Nephron progenitor cell (in vitro differentiated cells): ENCODE results near the gene PRKAR2A.

Source experiments
- DNase-seq: peaks from one replicate; pipeline ENCODE4 v3.0.0; 2021
- H3K27ac Mint-ChIP-seq: 2 replicates; pipeline ENCODE4 v1.8.0; 2021; ENCODE audit warnings: mild to moderate bottlenecking, moderate library complexity, mixed read lengths
- H3K27me3 Mint-ChIP-seq: 2 replicates; pipeline ENCODE4 v1.8.0; 2021; ENCODE audit warnings: mild to moderate bottlenecking, low read depth, mixed read lengths; ENCODE audit not compliant: poor library complexity
- H3K36me3 Mint-ChIP-seq: 2 replicates; pipeline ENCODE4 v1.8.0; 2021; ENCODE audit warnings: low read depth, mixed read lengths
- H3K4me1 Mint-ChIP-seq: 2 replicates; pipeline ENCODE4 v1.8.0; 2021; ENCODE audit warnings: mixed read lengths
- H3K4me3 Mint-ChIP-seq: 2 replicates; pipeline ENCODE4 v1.8.0; 2021; ENCODE audit warnings: mild to moderate bottlenecking, moderate library complexity, mixed read lengths
- H3K9me3 Mint-ChIP-seq: 2 replicates; pipeline ENCODE4 v1.8.0; 2021; ENCODE audit warnings: mild to moderate bottlenecking, moderate library complexity, mixed read lengths
- CTCF ChIP-seq: fragments of 200-600 bp; sonication (generic); IDR thresholded peaks from 2 replicates; pipeline ENCODE4 v1.5.0; 2021; ENCODE audit warnings: antibody characterized with exemption

PRKAR2A gene

GRCh38 chr3:48759071-48759470 lies 88.6 kb downstream of the PRKAR2A start:
- Mint-ChIP-seq H3K36me3 (peaks cover 7% of the 10 kb centered on the region), H3K27me3 (no peaks in the 10 kb centered on the region), H3K9me3 (no peaks in the 10 kb centered on the region), H3K4me1 (no peaks in the 10 kb centered on the region), H3K27ac (no peak overlapping the region), H3K4me3 (no peak overlapping the region)
- DNase-seq, result no peak
- TF ChIP-seq CTCF, result no peak

- no peak for DNase-seq
Measured at GRCh38 chr3:48756640-48757039, 91.0 kb downstream of the PRKAR2A start.

GRCh38 chr3:48750856-48751255 lies 96.8 kb downstream of the PRKAR2A start:
- DNase-seq, result no peak
- Mint-ChIP-seq H3K27me3 (no peaks in the 10 kb centered on the region), H3K9me3 (peaks cover 2% of the 10 kb centered on the region), H3K4me3 (no peak overlapping the region), H3K4me1 (peaks cover 22% of the 10 kb centered on the region), H3K36me3 (peaks cover 10% of the 10 kb centered on the region), H3K27ac (no peak overlapping the region)
- no peak for TF ChIP-seq CTCF

More at GRCh38 chr3:48756640-48757039, 91.0 kb downstream of the PRKAR2A start:
- no peak for TF ChIP-seq CTCF
- no peaks in the 10 kb centered on the region for H3K4me1 Mint-ChIP-seq
- no peaks in the 10 kb centered on the region for H3K27me3 Mint-ChIP-seq
- no peaks in the 10 kb centered on the region for H3K9me3 Mint-ChIP-seq
- peaks cover 6% of the 10 kb centered on the region for H3K36me3 Mint-ChIP-seq
- H3K4me3 Mint-ChIP-seq, result no peak overlapping the region
- H3K27ac Mint-ChIP-seq, result no peak overlapping the region

GRCh38 chr3:48748754-48749153 lies 98.9 kb downstream of the PRKAR2A start:
- no peak for DNase-seq
- H3K36me3 Mint-ChIP-seq, result peaks cover 13% of the 10 kb centered on the region
- no peak for TF ChIP-seq CTCF
- H3K9me3 Mint-ChIP-seq, result peaks cover 4% of the 10 kb centered on the region
- no peaks in the 10 kb centered on the region for H3K27me3 Mint-ChIP-seq
- peaks cover 22% of the 10 kb centered on the region for H3K4me1 Mint-ChIP-seq
- H3K4me3 Mint-ChIP-seq, result no peak overlapping the region
- H3K27ac Mint-ChIP-seq, result no peak overlapping the region

GRCh38 chr3:48747706-48748105 lies 100.0 kb downstream of the PRKAR2A start:
- peak overlapping the region; percentile 86 for H3K27ac Mint-ChIP-seq
- H3K4me1 Mint-ChIP-seq, result peaks cover 22% of the 10 kb centered on the region
- H3K9me3 Mint-ChIP-seq, result peaks cover 4% of the 10 kb centered on the region
- H3K4me3 Mint-ChIP-seq, result no peak overlapping the region
- DNase-seq, result no peak
- TF ChIP-seq CTCF, result no peak
- H3K27me3 Mint-ChIP-seq, result no peaks in the 10 kb centered on the region
- peaks cover 13% of the 10 kb centered on the region for H3K36me3 Mint-ChIP-seq

- Mint-ChIP-seq H3K36me3 (peaks cover 13% of the 10 kb centered on the region), H3K4me1 (peaks cover 22% of the 10 kb centered on the region), H3K27me3 (no peaks in the 10 kb centered on the region), H3K4me3 (no peak overlapping the region), H3K9me3 (peaks cover 4% of the 10 kb centered on the region), H3K27ac (peak overlapping the region; percentile 86)
- TF ChIP-seq CTCF, result no peak
- DNase-seq, result no peak
Measured at GRCh38 chr3:48747015-48747615, 100.6 kb downstream of the PRKAR2A start.
